ENCODE results near the gene GRIA1.

The GRIA1 gene

DNA sequence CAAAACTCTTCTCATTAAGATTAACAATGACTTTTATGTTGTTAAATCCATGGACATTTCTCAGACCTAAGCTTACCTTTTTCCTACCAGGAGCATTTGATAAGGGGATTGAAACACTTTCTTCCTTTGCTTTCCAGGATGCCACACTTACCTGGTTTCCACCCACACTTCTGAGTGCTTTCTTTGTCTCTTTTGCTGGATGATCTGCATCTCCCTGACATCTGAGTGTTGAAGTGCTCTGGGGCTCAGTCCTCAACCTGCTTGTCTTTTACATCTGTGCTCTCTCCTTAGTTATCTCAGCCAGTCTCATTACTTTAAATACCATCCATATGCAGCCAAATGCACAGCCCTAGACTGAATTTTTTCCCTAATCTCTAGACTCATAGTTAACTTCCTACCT is 22.9 kb upstream of the GRIA1 start:
- H3K27ac ChIP-seq (ENCODE audit: low read length) = no peak overlapping the region
- no peak for DNase-seq (ENCODE audit: low read depth, low spot score)
- no peaks in the 10 kb centered on the region for H3K9me3 ChIP-seq (ENCODE audit: control insufficient read depth, insufficient read depth, low read length)
- H3K4me3 ChIP-seq (ENCODE audit: low read length) = no peak overlapping the region
- H3K4me1 ChIP-seq (ENCODE audit: control insufficient read depth, insufficient read depth, low read length) = no peaks in the 10 kb centered on the region
- no peaks in the 10 kb centered on the region for H3K27me3 ChIP-seq (ENCODE audit: control insufficient read depth, insufficient read depth, low read length)
- no peaks in the 10 kb centered on the region for H3K36me3 ChIP-seq (ENCODE audit: control insufficient read depth, insufficient read depth, low read length)

DNA sequence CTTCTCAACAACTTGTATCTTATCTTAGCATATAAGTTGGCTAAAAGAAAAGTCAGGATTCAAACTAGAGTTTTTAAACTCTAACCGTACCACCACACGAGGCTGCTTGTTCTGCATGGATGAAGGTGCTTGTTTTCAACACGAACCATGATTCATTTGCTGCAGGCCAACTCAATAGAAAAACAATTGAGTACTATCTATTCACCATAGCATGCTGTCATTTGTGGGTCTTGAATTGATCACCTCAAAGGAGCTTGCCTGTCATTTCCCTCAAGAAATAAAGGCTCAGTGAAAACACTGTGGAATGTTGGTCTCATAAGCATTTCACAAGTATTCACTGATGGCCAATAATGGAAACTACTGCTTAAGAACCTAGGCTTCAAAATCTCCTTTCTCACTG is 21.0 kb upstream of the GRIA1 start:
- Histone ChIP-seq H3K36me3 (ENCODE audit: control insufficient read depth, insufficient read depth, low read length) (no peaks in the 10 kb centered on the region), H3K27me3 (ENCODE audit: control insufficient read depth, insufficient read depth, low read length) (no peaks in the 10 kb centered on the region), H3K4me3 (ENCODE audit: low read length) (no peak overlapping the region), H3K4me1 (ENCODE audit: control insufficient read depth, insufficient read depth, low read length) (no peaks in the 10 kb centered on the region), H3K9me3 (ENCODE audit: control insufficient read depth, insufficient read depth, low read length) (no peaks in the 10 kb centered on the region), H3K27ac (ENCODE audit: low read length) (no peak overlapping the region)
- no peak for DNase-seq (ENCODE audit: low read depth, low spot score)
- no CpG with 5 or more reads among the region's 3 CpGs for WGBS (ENCODE audit: insufficient coverage, insufficient read length)

DNA sequence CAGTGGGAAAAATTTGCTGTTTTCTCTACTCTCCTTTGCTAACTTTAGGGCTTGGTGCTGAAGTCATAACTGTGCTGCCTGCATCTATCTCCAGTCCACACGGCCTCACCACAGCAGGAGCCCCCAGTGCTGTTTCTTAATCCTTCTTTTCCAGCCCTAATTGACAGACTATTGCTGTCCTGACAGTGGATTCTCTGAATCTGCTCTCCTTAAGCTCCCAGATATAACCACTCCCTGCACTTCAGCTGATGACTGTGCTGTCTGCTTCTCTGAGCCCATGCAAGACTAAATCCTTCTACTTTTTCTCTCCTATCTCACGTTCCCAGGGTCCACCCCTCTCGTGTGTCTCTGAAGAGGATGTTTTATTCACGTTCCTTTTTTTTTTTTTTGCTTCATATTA is 19.7 kb upstream of the GRIA1 start:
- Histone ChIP-seq H3K27me3 (ENCODE audit: control insufficient read depth, insufficient read depth, low read length) (no peaks in the 10 kb centered on the region), H3K27ac (ENCODE audit: low read length) (no peak overlapping the region), H3K9me3 (ENCODE audit: control insufficient read depth, insufficient read depth, low read length) (no peaks in the 10 kb centered on the region), H3K4me1 (ENCODE audit: control insufficient read depth, insufficient read depth, low read length) (no peaks in the 10 kb centered on the region), H3K4me3 (ENCODE audit: low read length) (no peak overlapping the region), H3K36me3 (ENCODE audit: control insufficient read depth, insufficient read depth, low read length) (no peaks in the 10 kb centered on the region)
- DNase-seq (ENCODE audit: low read depth, low spot score) = no peak
- WGBS (ENCODE audit: insufficient coverage, insufficient read length) = no CpG with 5 or more reads among the region's 4 CpGs

DNA sequence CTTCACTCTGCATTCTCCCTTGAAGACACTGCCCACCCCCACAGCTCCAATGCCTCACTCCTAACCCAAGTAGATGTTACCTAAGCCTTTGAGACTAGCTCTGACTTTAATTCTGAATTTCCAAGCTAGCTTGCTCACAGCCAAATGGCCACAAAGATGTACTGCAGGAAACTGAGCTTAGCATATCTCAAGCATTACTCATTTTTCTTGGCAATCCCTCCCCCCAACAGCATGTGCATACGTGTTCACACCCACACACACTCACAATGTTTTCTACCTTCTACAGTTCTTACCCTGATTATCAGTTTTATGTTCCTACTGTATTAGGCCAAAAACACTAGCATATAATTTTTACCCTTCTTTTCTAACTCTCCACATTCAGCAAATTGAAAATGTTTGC is 13.7 kb upstream of the GRIA1 start:
- Histone ChIP-seq H3K4me1 (ENCODE audit: control insufficient read depth, insufficient read depth, low read length) (no peaks in the 10 kb centered on the region; the same call in 1 of the 2 replicates), H3K9me3 (ENCODE audit: control insufficient read depth, insufficient read depth, low read length) (no peaks in the 10 kb centered on the region), H3K4me3 (ENCODE audit: low read length) (no peak overlapping the region), H3K27me3 (ENCODE audit: control insufficient read depth, insufficient read depth, low read length) (no peaks in the 10 kb centered on the region), H3K27ac (ENCODE audit: low read length) (no peak overlapping the region), H3K36me3 (ENCODE audit: control insufficient read depth, insufficient read depth, low read length) (no peaks in the 10 kb centered on the region)
- DNase-seq (ENCODE audit: low read depth, low spot score) = no peak
- no CpG with 5 or more reads among the region's 1 CpG for WGBS (ENCODE audit: insufficient coverage, insufficient read length)

DNA sequence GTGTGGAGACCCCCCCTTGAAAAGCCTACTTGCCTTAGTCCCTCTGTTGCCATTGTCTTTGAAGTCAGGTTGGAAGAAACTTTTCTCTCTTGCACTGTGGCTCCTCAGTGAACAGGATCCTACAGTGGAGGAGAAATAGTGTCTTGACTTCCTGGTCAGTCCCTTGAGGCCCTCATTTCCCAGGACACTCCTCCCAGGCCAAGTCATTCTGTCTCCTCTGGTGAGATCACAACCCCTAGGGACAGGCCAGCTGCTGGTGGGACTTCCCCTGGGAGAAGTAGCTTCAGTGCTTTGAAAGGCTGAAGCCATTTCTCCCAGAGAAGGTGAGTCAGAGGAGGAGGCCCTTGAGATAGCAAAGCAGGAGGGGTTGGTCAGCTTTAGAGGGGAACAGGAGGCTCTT is 10.1 kb upstream of the GRIA1 start:
- Histone ChIP-seq H3K4me3 (ENCODE audit: low read length) (no peak overlapping the region), H3K27ac (ENCODE audit: low read length) (no peak overlapping the region), H3K9me3 (ENCODE audit: control insufficient read depth, insufficient read depth, low read length) (no peaks in the 10 kb centered on the region), H3K27me3 (ENCODE audit: control insufficient read depth, insufficient read depth, low read length) (no peaks in the 10 kb centered on the region), H3K4me1 (ENCODE audit: control insufficient read depth, insufficient read depth, low read length) (no peaks in the 10 kb centered on the region; the same call in 1 of the 2 replicates), H3K36me3 (ENCODE audit: control insufficient read depth, insufficient read depth, low read length) (no peaks in the 10 kb centered on the region)
- no peak for DNase-seq (ENCODE audit: low read depth, low spot score)

DNA sequence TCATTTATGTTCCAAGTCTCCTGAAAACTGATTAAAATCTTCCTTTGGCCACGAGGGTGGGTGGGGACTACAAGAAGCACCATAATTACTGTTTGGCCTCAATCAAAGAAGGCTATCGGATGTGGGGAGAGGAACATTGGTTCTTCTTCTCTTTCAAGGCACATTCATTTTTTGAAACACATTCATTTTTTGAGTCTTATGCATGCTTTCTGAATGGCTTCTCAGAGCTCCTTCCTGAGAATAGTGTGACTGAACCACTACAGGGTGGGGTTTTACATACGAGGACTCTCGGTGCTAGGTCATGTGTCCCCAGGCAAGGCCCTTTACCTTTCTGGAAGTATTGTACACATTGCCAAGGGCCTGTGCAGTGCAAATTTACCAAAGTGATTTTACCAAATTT is 7.0 kb upstream of the GRIA1 start:
- Histone ChIP-seq H3K4me1 (ENCODE audit: control insufficient read depth, insufficient read depth, low read length) (no peaks in the 10 kb centered on the region), H3K4me3 (ENCODE audit: low read length) (no peak overlapping the region), H3K27ac (ENCODE audit: low read length) (no peak overlapping the region), H3K27me3 (ENCODE audit: control insufficient read depth, insufficient read depth, low read length) (no peaks in the 10 kb centered on the region), H3K36me3 (ENCODE audit: control insufficient read depth, insufficient read depth, low read length) (no peaks in the 10 kb centered on the region), H3K9me3 (ENCODE audit: control insufficient read depth, insufficient read depth, low read length) (no peaks in the 10 kb centered on the region)
- no peak for DNase-seq (ENCODE audit: low read depth, low spot score)
- WGBS (ENCODE audit: insufficient coverage, insufficient read length) = no CpG with 5 or more reads among the region's 4 CpGs

DNA sequence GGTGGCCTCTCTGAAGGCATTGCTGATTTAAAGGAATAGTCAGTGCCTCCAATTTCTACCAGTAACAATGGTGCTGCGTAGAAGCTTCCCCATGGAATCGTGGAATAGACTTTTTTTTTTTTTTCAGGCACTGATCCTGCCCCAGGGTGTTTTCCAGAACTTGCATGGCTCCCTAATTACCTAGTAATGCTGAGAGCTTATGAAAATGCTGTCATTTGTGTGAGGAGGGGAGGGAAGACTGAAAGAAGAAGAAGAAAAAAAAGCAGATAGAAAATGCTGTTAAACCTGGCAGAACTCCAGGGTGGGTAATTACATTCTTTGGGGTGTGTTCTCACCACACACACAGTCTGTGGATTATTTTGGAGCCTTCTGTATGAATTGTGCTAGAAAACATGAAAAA is 4.8 kb upstream of the GRIA1 start:
- H3K27ac ChIP-seq (ENCODE audit: low read length) = no peak overlapping the region
- H3K4me3 ChIP-seq (ENCODE audit: low read length) = no peak overlapping the region
- H3K4me1 ChIP-seq (ENCODE audit: control insufficient read depth, insufficient read depth, low read length) = no peaks in the 10 kb centered on the region
- WGBS (ENCODE audit: insufficient coverage, insufficient read length) = no CpG with 5 or more reads among the region's 2 CpGs
- DNase-seq (ENCODE audit: low read depth, low spot score) = no peak
- no peaks in the 10 kb centered on the region for H3K27me3 ChIP-seq (ENCODE audit: control insufficient read depth, insufficient read depth, low read length)
- no peaks in the 10 kb centered on the region for H3K9me3 ChIP-seq (ENCODE audit: control insufficient read depth, insufficient read depth, low read length)
- H3K36me3 ChIP-seq (ENCODE audit: control insufficient read depth, insufficient read depth, low read length) = no peaks in the 10 kb centered on the region

DNA sequence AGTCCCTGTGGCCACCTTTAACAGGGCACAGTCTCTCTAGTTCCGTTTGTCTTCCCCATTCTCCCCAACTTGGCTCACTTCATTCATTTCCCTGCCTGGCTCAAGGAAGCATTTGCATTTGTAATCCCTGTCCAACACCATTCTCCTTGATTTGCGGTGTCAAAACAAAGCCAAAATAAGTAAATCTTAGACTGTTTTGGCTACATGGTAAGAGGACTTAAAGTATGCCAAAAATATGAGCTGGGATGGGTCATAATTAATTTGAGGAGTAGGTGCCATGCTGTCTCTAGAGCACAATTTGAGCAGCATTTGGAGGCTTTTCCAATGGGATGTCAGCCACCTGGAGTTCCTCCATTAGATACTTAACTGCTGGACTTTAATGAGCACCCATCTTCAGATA is 3.7 kb upstream of the GRIA1 start:
- DNase-seq (ENCODE audit: low read depth, low spot score) = no peak
- Histone ChIP-seq H3K27me3 (ENCODE audit: control insufficient read depth, insufficient read depth, low read length) (no peaks in the 10 kb centered on the region), H3K36me3 (ENCODE audit: control insufficient read depth, insufficient read depth, low read length) (no peaks in the 10 kb centered on the region), H3K4me3 (ENCODE audit: low read length) (no peak overlapping the region), H3K9me3 (ENCODE audit: control insufficient read depth, insufficient read depth, low read length) (no peaks in the 10 kb centered on the region), H3K4me1 (ENCODE audit: control insufficient read depth, insufficient read depth, low read length) (no peaks in the 10 kb centered on the region), H3K27ac (ENCODE audit: low read length) (no peak overlapping the region)
- no CpG with 5 or more reads among the region's 2 CpGs for WGBS (ENCODE audit: insufficient coverage, insufficient read length)

DNA sequence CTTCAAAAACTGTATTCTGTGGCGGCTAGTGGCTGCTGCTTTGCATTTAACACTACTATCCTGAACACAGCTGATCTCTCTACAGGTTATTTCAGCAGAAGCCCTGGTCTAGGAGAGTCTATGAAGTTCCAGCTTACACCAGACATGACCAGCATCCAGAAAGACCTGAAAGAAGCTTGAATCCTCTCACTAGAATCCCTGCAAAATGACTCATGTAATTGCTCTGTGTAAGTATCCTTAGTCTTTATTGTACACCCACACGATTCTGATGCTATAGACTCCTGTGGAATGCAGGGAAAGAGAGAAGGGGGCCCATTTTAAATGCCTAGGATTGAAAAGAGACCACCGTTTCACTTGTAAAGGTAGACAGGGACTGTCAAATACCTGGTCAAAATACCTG is 859 bp upstream of the GRIA1 start:
- Histone ChIP-seq H3K27ac (ENCODE audit: low read length) (no peak overlapping the region), H3K27me3 (ENCODE audit: control insufficient read depth, insufficient read depth, low read length) (no peaks in the 10 kb centered on the region), H3K4me3 (ENCODE audit: low read length) (no peak overlapping the region), H3K36me3 (ENCODE audit: control insufficient read depth, insufficient read depth, low read length) (no peaks in the 10 kb centered on the region), H3K9me3 (ENCODE audit: control insufficient read depth, insufficient read depth, low read length) (no peaks in the 10 kb centered on the region), H3K4me1 (ENCODE audit: control insufficient read depth, insufficient read depth, low read length) (no peaks in the 10 kb centered on the region; the same call in 1 of the 2 replicates)
- no peak for DNase-seq (ENCODE audit: low read depth, low spot score)
- no CpG with 5 or more reads among the region's 3 CpGs for WGBS (ENCODE audit: insufficient coverage, insufficient read length)

DNA sequence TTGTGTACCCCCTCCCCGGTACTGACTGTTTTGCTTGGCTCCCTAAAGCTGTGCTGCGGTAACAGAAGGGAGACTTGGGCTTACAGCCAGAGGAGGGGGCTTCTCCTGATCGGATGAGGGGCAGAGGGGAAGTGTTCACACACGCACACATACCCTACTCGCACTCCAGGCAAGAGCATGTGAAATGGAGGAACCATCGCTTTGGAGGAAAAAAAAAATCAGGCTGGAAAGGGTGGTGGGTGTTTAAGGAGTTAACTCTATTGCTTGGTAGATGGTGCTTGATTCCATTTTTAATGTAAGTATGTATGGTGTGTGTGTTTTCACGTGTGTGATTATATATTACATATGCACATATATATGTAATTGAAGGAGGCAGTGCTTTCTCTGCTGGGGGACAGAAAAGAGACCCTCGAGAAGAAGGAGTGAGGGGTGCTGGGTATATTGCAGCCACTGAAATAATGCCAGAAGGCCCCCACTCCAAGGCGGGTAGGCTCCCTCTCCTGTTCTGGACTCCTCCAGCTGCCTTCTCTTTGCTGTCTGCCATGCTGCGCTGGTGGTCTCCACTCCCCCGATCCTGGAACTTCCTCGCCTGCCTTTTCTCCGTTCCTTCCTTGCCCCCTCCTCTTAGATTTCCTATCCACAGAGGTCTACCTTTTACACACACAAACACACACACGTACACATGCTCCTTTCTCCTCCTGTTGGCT is 721 bp downstream of the GRIA1 start:
- Histone ChIP-seq H3K9me3 (ENCODE audit: control insufficient read depth, insufficient read depth, low read length) (no peaks in the 10 kb centered on the region), H3K27ac (ENCODE audit: low read length) (no peak overlapping the region), H3K27me3 (ENCODE audit: control insufficient read depth, insufficient read depth, low read length) (no peaks in the 10 kb centered on the region), H3K4me1 (ENCODE audit: control insufficient read depth, insufficient read depth, low read length) (no peaks in the 10 kb centered on the region; the same call in 1 of the 2 replicates), H3K4me3 (ENCODE audit: low read length) (peak overlapping the region; percentile 25; the same call in 1 of the 2 replicates), H3K36me3 (ENCODE audit: control insufficient read depth, insufficient read depth, low read length) (no peaks in the 10 kb centered on the region)
- no CpG with 5 or more reads among the region's 14 CpGs for WGBS (ENCODE audit: insufficient coverage, insufficient read length)
- DNase-seq (ENCODE audit: low read depth, low spot score) = no peak

DNA sequence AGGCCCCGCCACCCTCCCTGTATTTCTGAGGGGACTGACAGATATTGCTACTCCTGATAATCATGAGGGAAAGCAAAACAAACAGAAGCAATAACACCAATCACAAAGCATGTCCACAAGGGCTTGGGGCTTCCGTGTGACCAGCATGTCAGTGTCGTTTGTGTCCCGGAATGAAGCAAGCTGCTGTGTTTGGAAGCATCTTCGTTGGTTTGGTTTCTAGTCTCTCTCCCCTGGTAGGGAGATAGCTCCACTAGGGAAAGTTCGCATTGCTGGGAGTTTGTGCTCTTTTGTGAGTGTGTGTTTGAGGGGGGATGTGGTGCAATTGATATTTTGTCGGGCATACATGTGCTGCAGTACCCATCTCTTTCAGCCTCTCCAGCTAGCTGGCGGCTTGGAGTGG is 1.4 kb downstream of the GRIA1 start:
- Histone ChIP-seq H3K9me3 (ENCODE audit: control insufficient read depth, insufficient read depth, low read length) (no peaks in the 10 kb centered on the region), H3K27ac (ENCODE audit: low read length) (no peak overlapping the region), H3K4me3 (ENCODE audit: low read length) (no peak overlapping the region), H3K27me3 (ENCODE audit: control insufficient read depth, insufficient read depth, low read length) (no peaks in the 10 kb centered on the region), H3K36me3 (ENCODE audit: control insufficient read depth, insufficient read depth, low read length) (no peaks in the 10 kb centered on the region), H3K4me1 (ENCODE audit: control insufficient read depth, insufficient read depth, low read length) (no peaks in the 10 kb centered on the region; the same call in 1 of the 2 replicates)
- WGBS (ENCODE audit: insufficient coverage, insufficient read length) = no CpG with 5 or more reads among the region's 8 CpGs
- DNase-seq (ENCODE audit: low read depth, low spot score) = no peak

Measured in iPS DF 6.9 (cell line).